Skeletal muscle tissue (tissue), 4 donors: ENCODE measurements around the gene PROKR1. TPM values are rescaled to one million over a fixed set of nuclear protein-coding genes. Genes with fewer than 3 reads are reported as not detected.

Experiments
- H3K27ac ChIP-seq: one replicate; pipeline ENCODE4 v1.7.0; 2013; ENCODE audit warnings: mild to moderate bottlenecking, low read depth, low read length, inconsistent platforms
- H3K27me3 ChIP-seq, 3 donors: one replicate each; pipeline ENCODE4 v1.7.0; 2013; ENCODE audit warnings: low read length in 3 of 3; ENCODE audit not compliant: control insufficient read depth in 3 of 3, insufficient read depth in 3 of 3
- H3K36me3 ChIP-seq, 3 donors: one replicate each; pipeline ENCODE4 v1.7.0; 2013; ENCODE audit warnings: low read length in 3 of 3; ENCODE audit not compliant: control insufficient read depth in 3 of 3, insufficient read depth in 3 of 3
- H3K4me1 ChIP-seq, 3 donors: one replicate each; pipeline ENCODE4 v1.7.0; 2013; ENCODE audit warnings: low read length in 3 of 3, mild to moderate bottlenecking in 3 of 3; ENCODE audit not compliant: control insufficient read depth in 3 of 3, insufficient read depth in 3 of 3
- H3K4me3 ChIP-seq, 3 donors: one replicate each; pipeline ENCODE4 v1.7.0; 2013; ENCODE audit warnings: low read length in 3 of 3
- H3K9ac ChIP-seq, 3 donors: one replicate each; pipeline ENCODE4 v1.7.0; 2013; ENCODE audit warnings: low read length in 3 of 3, mild to moderate bottlenecking in 3 of 3, moderate library complexity in 2 of 3, low read depth in 1 of 3
- H3K9me3 ChIP-seq, 3 donors: one replicate each; pipeline ENCODE4 v1.7.0; 2013; ENCODE audit warnings: low read length in 3 of 3; ENCODE audit not compliant: control insufficient read depth in 3 of 3
- total RNA-seq: library from RNA; depleted of rRNA; stranded (reverse); fragments of >200 nt; gene quantifications from one replicate; pipeline ENCODE4 v1.2.3, GENCODE V29; 2014
- donor health status: Osteomylitis.

PROKR1 gene
- total RNA-seq, 1 donor from 2014 or later: 0.52 TPM

DNA sequence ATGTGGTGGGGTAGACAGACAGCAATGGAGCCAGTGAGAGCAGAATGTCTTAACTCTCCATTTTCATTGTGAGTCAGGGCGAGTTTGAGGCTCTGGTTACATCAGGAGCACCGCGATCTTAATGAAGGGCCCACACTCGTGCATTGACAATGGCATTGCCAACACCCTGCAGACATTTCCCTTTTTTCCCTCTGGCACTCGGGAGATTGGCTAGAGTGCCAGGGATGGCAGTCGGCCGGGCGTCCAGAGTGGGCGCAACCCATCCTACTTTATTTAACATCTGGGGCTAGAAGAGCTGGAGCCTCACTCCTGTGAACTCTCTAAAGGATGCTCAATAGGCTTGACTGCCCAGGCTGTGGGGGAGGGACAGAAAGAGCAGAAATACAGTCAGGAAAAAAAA lies 9.7 kb downstream of the PROKR1 start:
- Histone ChIP-seq H3K27me3 (peaks cover 0 to 9% (median 2%) of the 10 kb centered on the region in 3 donors), H3K4me3 (no peak overlapping the region), H3K4me1 (peaks cover 0 to 4% (median 3%) of the 10 kb centered on the region in 3 donors), H3K9ac (no peak overlapping the region), H3K9me3 (peaks cover 0 to 3% (median 0%) of the 10 kb centered on the region in 3 donors), H3K36me3 (no peaks in the 10 kb centered on the region), H3K27ac (no peak overlapping the region)

GRCh38 chr2:68653538-68653982 lies 10.2 kb downstream of the PROKR1 start:
- Histone ChIP-seq H3K27me3 (peaks cover 0 to 8% (median 2%) of the 10 kb centered on the region in 3 donors), H3K27ac (no peak overlapping the region), H3K9ac (no peak overlapping the region), H3K36me3 (no peaks in the 10 kb centered on the region), H3K9me3 (peaks cover 0 to 3% (median 0%) of the 10 kb centered on the region in 3 donors), H3K4me1 (peaks cover 0 to 4% (median 3%) of the 10 kb centered on the region in 3 donors), H3K4me3 (no peak overlapping the region)

DNA sequence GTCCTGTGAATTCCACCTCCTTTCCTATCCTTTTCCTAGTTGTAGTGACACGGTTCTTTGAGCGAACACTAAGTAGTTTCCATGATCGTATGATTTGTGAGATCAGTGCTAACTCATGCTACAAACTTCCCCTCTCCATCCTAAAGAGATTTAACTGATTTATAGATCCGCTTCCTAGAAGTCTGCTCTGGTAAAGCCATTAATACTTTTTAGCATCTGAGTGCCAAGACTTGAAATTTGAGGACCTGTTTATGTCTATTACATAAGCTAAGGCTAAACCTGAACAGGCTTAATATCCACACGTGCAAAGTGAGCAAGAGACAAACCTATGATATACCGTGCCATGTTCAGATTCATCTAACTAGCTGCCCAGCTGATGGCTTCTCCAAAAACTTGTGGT lies 14.9 kb downstream of the PROKR1 start:
- Histone ChIP-seq H3K9me3 (peaks cover 0 to 3% (median 0%) of the 10 kb centered on the region in 3 donors), H3K27me3 (peaks cover 0 to 4% (median 0%) of the 10 kb centered on the region in 3 donors), H3K9ac (no peak overlapping the region), H3K4me3 (no peak overlapping the region), H3K4me1 (peaks cover 0 to 4% (median 3%) of the 10 kb centered on the region in 3 donors), H3K27ac (no peak overlapping the region), H3K36me3 (no peaks in the 10 kb centered on the region)

GRCh38 chr2:68659081-68659480 lies 15.7 kb downstream of the PROKR1 start:
- no peak overlapping the region for H3K27ac ChIP-seq
- H3K4me1 ChIP-seq: no peaks in the 10 kb centered on the region
- H3K9ac ChIP-seq: no peak overlapping the region
- H3K9me3 ChIP-seq: peaks cover 0 to 3% (median 0%) of the 10 kb centered on the region in 3 donors
- H3K36me3 ChIP-seq: no peaks in the 10 kb centered on the region
- peaks cover 0 to 4% (median 0%) of the 10 kb centered on the region in 3 donors for H3K27me3 ChIP-seq
- no peak overlapping the region for H3K4me3 ChIP-seq

DNA sequence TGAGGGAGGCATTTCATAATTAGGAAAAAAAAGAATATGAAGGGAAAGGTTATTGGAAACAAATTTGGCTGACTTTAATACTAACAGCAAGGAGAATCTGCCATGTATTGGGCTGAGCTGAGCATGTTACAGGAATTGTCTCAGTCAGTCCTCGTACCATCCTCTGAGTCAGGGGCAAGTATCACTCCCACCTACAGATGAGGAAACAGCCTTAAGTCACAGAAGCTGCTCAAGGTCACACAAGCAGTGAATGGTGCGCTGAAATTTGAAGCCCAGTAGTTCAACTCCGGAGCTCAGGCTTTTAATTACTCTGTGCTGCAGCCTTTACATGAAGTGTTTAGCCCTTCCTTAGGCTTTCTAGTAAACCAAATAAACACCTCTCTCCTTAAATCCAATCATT lies 17.3 kb downstream of the PROKR1 start:
- Histone ChIP-seq H3K4me1 (no peaks in the 10 kb centered on the region), H3K27ac (no peak overlapping the region), H3K4me3 (no peak overlapping the region), H3K27me3 (no peaks in the 10 kb centered on the region), H3K36me3 (no peaks in the 10 kb centered on the region), H3K9me3 (no peaks in the 10 kb centered on the region), H3K9ac (no peak overlapping the region)

GRCh38 chr2:68662466-68662865 lies 19.1 kb downstream of the PROKR1 start:
- H3K4me1 ChIP-seq: no peaks in the 10 kb centered on the region
- no peak overlapping the region for H3K27ac ChIP-seq
- no peaks in the 10 kb centered on the region for H3K36me3 ChIP-seq
- no peak overlapping the region for H3K9ac ChIP-seq
- no peaks in the 10 kb centered on the region for H3K9me3 ChIP-seq
- H3K27me3 ChIP-seq: no peaks in the 10 kb centered on the region
- H3K4me3 ChIP-seq: no peak overlapping the region

DNA sequence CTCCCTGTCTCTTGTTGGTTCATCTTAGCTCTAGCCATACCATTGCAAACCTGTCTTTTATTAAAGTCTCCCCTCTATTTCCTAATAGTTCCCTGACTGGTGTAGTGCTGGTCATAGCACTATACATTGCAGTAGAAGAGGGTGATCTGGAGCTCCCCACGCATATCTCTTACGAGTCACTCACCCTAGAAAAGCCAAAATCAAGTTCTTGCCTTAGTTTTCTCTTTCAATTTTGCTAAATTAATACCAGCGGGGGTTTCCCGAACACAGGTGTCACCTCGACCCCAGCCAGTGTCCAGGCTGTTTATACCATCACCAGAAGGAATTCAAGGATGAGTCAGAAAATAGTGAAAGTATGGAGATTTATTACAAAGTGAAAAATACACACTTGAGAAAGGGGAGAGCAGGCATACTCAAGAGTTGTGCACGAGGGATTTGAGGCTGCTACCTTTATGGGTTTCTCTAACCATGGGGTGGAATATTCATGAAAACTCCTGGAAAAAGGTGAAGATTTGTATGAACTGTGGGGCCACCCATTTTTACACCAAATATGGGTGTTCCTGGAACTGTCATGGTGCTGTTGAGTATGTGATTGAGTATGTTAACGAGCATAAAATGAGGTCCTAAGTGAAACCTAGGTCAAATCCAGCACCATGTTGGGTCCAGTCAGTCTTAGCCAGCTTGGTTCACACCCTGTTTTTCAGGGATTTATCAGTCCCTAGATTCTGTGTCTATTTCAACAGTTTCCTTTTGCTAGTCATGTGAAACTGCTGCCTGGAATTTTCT lies 20.2 kb downstream of the PROKR1 start:
- Histone ChIP-seq H3K27me3 (no peaks in the 10 kb centered on the region), H3K4me1 (no peaks in the 10 kb centered on the region), H3K36me3 (no peaks in the 10 kb centered on the region), H3K4me3 (no peak overlapping the region), H3K9me3 (peaks cover 0 to 2% (median 0%) of the 10 kb centered on the region in 3 donors), H3K9ac (no peak overlapping the region), H3K27ac (no peak overlapping the region)

- no peaks in the 10 kb centered on the region for H3K4me1 ChIP-seq
- H3K36me3 ChIP-seq: no peaks in the 10 kb centered on the region
- H3K27me3 ChIP-seq: peaks cover 0 to 3% (median 0%) of the 10 kb centered on the region in 3 donors
- no peak overlapping the region for H3K4me3 ChIP-seq
- no peak overlapping the region for H3K27ac ChIP-seq
- peaks cover 0 to 2% (median 0%) of the 10 kb centered on the region in 3 donors for H3K9me3 ChIP-seq
- no peak overlapping the region for H3K9ac ChIP-seq
Measured at GRCh38 chr2:68667371-68667770, 24.0 kb downstream of the PROKR1 start.

DNA sequence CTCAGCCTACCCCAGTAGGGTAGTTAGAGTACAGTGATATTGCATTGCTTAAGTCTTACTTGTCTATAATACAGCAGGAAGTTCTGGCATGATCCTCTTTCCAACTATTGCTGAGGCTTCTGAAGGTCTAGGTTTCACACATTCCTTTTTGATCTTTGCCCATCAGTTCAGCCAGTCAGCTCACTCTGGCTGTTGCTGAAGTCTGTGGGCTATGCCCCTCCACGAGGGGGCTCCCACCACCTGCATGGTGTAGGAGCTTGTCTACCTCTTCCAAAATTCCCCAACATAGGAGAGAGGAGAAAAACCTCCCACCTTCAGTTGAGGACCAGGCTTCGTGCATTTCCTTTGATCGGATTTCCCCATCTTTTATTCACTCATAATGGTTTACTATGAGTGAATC lies 26.3 kb downstream of the PROKR1 start:
- Histone ChIP-seq H3K27ac (no peak overlapping the region), H3K36me3 (no peaks in the 10 kb centered on the region), H3K9ac (no peak overlapping the region), H3K4me1 (no peaks in the 10 kb centered on the region), H3K4me3 (no peak overlapping the region), H3K9me3 (peaks cover 0 to 2% (median 0%) of the 10 kb centered on the region in 3 donors), H3K27me3 (peaks cover 0 to 3% (median 0%) of the 10 kb centered on the region in 3 donors)

DNA sequence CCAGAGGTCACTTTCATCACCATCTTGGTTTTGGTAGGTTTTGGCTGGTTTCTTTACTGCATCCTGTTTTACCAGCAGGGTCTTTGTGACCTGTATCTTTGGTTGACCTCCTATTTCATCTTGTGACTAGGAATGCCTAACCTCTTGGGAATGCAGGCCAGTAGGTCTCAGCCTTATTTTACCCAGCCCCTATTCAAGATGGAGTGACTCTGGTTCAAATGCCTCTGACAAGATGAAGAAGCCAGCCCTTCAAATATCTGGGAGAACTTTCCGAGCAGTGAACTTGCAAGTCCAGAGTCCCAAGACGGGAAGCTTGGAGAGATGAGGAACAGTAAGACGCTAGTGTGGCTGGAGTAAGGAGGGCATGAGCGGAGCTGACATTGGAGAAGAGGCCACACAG lies 28.6 kb downstream of the PROKR1 start:
- H3K4me3 ChIP-seq: no peak overlapping the region
- no peak overlapping the region for H3K9ac ChIP-seq

More for the DNA sequence above, 28.6 kb downstream of the PROKR1 start:
- no peak overlapping the region for H3K27ac ChIP-seq
- no peaks in the 10 kb centered on the region for H3K4me1 ChIP-seq
- peaks cover 0 to 3% (median 0%) of the 10 kb centered on the region in 3 donors for H3K27me3 ChIP-seq
- H3K36me3 ChIP-seq: no peaks in the 10 kb centered on the region
- peaks cover 0 to 2% (median 0%) of the 10 kb centered on the region in 3 donors for H3K9me3 ChIP-seq
